ENCODE measurements around the gene SCARB2.

GRCh38 chr4:76235407-76235806 is 21.8 kb upstream of the SCARB2 start:
- TF ChIP-seq POLR2AphosphoS5 (IDR thresholded peaks at IDR 0.05; ENCODE audit: low read depth, low read length) (no peak), REST (IDR thresholded peaks at IDR 0.05; ENCODE audit: insufficient read depth in 1 of 2, low read depth in 2 of 2, low read length in 2 of 2) (no peak), TAF1 (IDR thresholded peaks at IDR 0.05; ENCODE audit: borderline replicate concordance, insufficient read depth, low read length) (no peak), FOXP2 (optimal IDR thresholded peaks at IDR 0.05; ENCODE audit: borderline replicate concordance, extremely low read depth, extremely low read length, insufficient read depth) (no peak)

All from PFSK-1 (cell line).